NCI-H1105 treated with DMSO at 0.1 percent for 48 hours (cell line): ENCODE results near the gene ZNF705A.
"Not testable (repeated sequence)": the region's sequence is repeated elsewhere in the genome, so short reads cannot be mapped to it uniquely, and the experiment has no call there.

ENCODE experiments used
- DNase-seq: peaks from one replicate; lab custom pipeline; 2025; lab: John Stamatoyannopoulos, UW

ZNF705A gene

GRCh38 chr12:8156845-8157244 is at the start of gene ZNF705A:
Gene ZNF705A (plus strand): TSS chr12:8157015. CDS start chr12:8172626, 15,611 bp downstream.
- DNase-seq: no peak

GRCh38 chr12:8108808-8109398 is 47.9 kb upstream of the ZNF705A start:
- DNase-seq: peak; percentile 66

GRCh38 chr12:8113117-8113516 is 43.7 kb upstream of the ZNF705A start:
- DNase-seq: not testable (repeated sequence)

- no peak for DNase-seq
Measured at GRCh38 chr12:8120072-8120713, 36.6 kb upstream of the ZNF705A start.

- DNase-seq: no peak
Measured at GRCh38 chr12:8123124-8123912, 33.5 kb upstream of the ZNF705A start, which contains the start of gene CLEC4A. Gene CLEC4A (plus strand): TSS chr12:8123617. CDS start chr12:8123879, 262 bp downstream.

GRCh38 chr12:8127138-8127537 is 29.7 kb upstream of the ZNF705A start:
- DNase-seq: no peak

- DNase-seq: not testable (repeated sequence)
Measured at GRCh38 chr12:8133636-8134397, 23.0 kb upstream of the ZNF705A start.

GRCh38 chr12:8134398-8134930 is 22.4 kb upstream of the ZNF705A start:
- not testable (repeated sequence) for DNase-seq

GRCh38 chr12:8141647-8142046 is 15.2 kb upstream of the ZNF705A start:
- not testable (repeated sequence) for DNase-seq

GRCh38 chr12:8143261-8143660 is 13.6 kb upstream of the ZNF705A start:
- no peak for DNase-seq

GRCh38 chr12:8145754-8146441 is 10.9 kb upstream of the ZNF705A start:
- DNase-seq: no peak

- DNase-seq: no peak
Measured at GRCh38 chr12:8146442-8146771, 10.4 kb upstream of the ZNF705A start.

- DNase-seq: no peak
Measured at GRCh38 chr12:8154526-8154925, 2.3 kb upstream of the ZNF705A start.

GRCh38 chr12:8156416-8156815 is 399 bp upstream of the ZNF705A start:
- no peak for DNase-seq

GRCh38 chr12:8157484-8158198 is 826 bp downstream of the ZNF705A start:
- no peak for DNase-seq

- DNase-seq: not testable (repeated sequence)
Measured at GRCh38 chr12:8172911-8173310, 16.1 kb downstream of the ZNF705A start.

GRCh38 chr12:8179989-8180585 is 23.3 kb downstream of the ZNF705A start:
- DNase-seq: peak; percentile 77

GRCh38 chr12:8181271-8181670 is 24.5 kb downstream of the ZNF705A start:
- DNase-seq: not testable (repeated sequence)

- DNase-seq: not testable (repeated sequence)
Measured at GRCh38 chr12:8182923-8183322, 26.1 kb downstream of the ZNF705A start.

GRCh38 chr12:8183346-8183745 is 26.5 kb downstream of the ZNF705A start:
- not testable (repeated sequence) for DNase-seq
